Activated naive CD8-positive, alpha-beta T cell (primary cell): ENCODE data around the gene SPINK14.

ENCODE experiments used
- H3K27ac Mint-ChIP-seq: one replicate; pipeline ENCODE4 v1.8.0; 2021; ENCODE audit warnings: mixed read lengths
- H3K27me3 Mint-ChIP-seq: one replicate; pipeline ENCODE4 v1.8.0; 2021; ENCODE audit warnings: mixed read lengths
- H3K36me3 Mint-ChIP-seq: one replicate; pipeline ENCODE4 v1.8.0; 2021; ENCODE audit warnings: mixed read lengths
- H3K4me1 Mint-ChIP-seq: one replicate; pipeline ENCODE4 v1.8.0; 2021; ENCODE audit warnings: low read depth, mixed read lengths
- H3K4me3 Mint-ChIP-seq: one replicate; pipeline ENCODE4 v1.8.0; 2021; ENCODE audit warnings: mild to moderate bottlenecking, mixed read lengths
- H3K9me3 Mint-ChIP-seq: one replicate; pipeline ENCODE4 v1.8.0; 2021; ENCODE audit warnings: low read depth, mixed read lengths

SPINK14 gene

GRCh38 chr5:148214665-148215185 lies 46.4 kb downstream of the SPINK14 start:
- no peak overlapping the region for H3K27ac Mint-ChIP-seq
- no peaks in the 10 kb centered on the region for H3K36me3 Mint-ChIP-seq
- no peak overlapping the region for H3K4me3 Mint-ChIP-seq
- no peaks in the 10 kb centered on the region for H3K4me1 Mint-ChIP-seq
- peaks cover 1% of the 10 kb centered on the region for H3K27me3 Mint-ChIP-seq
- H3K9me3 Mint-ChIP-seq, result no peaks in the 10 kb centered on the region

- no peaks in the 10 kb centered on the region for H3K4me1 Mint-ChIP-seq
- H3K27ac Mint-ChIP-seq, result no peak overlapping the region
- H3K4me3 Mint-ChIP-seq, result no peak overlapping the region
- peaks cover 4% of the 10 kb centered on the region for H3K27me3 Mint-ChIP-seq
- no peaks in the 10 kb centered on the region for H3K36me3 Mint-ChIP-seq
- H3K9me3 Mint-ChIP-seq, result no peaks in the 10 kb centered on the region
These were observed 53.2 kb downstream of the SPINK14 start for GRCh38 chr5:148221508-148221907.

GRCh38 chr5:148224117-148224742 lies 55.9 kb downstream of the SPINK14 start:
- Mint-ChIP-seq H3K4me1 (no peaks in the 10 kb centered on the region), H3K9me3 (no peaks in the 10 kb centered on the region), H3K27ac (no peak overlapping the region), H3K4me3 (no peak overlapping the region), H3K27me3 (peaks cover 7% of the 10 kb centered on the region), H3K36me3 (no peaks in the 10 kb centered on the region)
